Measurements from ENCODE around the gene ADGRF3. TPM values are rescaled to one million over a fixed set of nuclear protein-coding genes. Genes with fewer than 3 reads are reported as not detected.

The ADGRF3 gene
- total RNA-seq, 4 donors from 2014 or later, result under 0.01 TPM; not detected in 3

- no peaks in the 10 kb centered on the region for H3K4me1 ChIP-seq
- H3K27me3 ChIP-seq, result no peaks in the 10 kb centered on the region
- DNase-seq (ENCODE audit: low spot score in 2 of 2), result no peak
- TF ChIP-seq EP300 (IDR thresholded peaks at IDR 0.05) (no peak), CTCF (IDR thresholded peaks at IDR 0.05) (no peak), POLR2A (IDR thresholded peaks at IDR 0.05) (no peak)
- peaks cover 0 to 21% (median 0%) of the 10 kb centered on the region in 3 donors for H3K36me3 ChIP-seq
- H3K4me3 ChIP-seq, result no peak overlapping the region
- no peaks in the 10 kb centered on the region for H3K9me3 ChIP-seq
- H3K27ac ChIP-seq, result no peak overlapping the region
- 93 to 97% methylated on average over 4 of the region's 4 CpGs for WGBS, 2 donors
Observed at GRCh38 chr2:26364669-26365068, 18.1 kb upstream of the ADGRF3 start.

- H3K9me3 ChIP-seq, result no peaks in the 10 kb centered on the region
- TF ChIP-seq POLR2A (IDR thresholded peaks at IDR 0.05), result no peak
- no peak for TF ChIP-seq CTCF (IDR thresholded peaks at IDR 0.05)
- TF ChIP-seq EP300 (IDR thresholded peaks at IDR 0.05), result no peak
- no peaks in the 10 kb centered on the region for H3K27me3 ChIP-seq
- 75 to 90% methylated on average over 3 of the region's 3 CpGs for WGBS, 2 donors
- DNase-seq (ENCODE audit: low spot score in 2 of 2), result no peak
- no peaks in the 10 kb centered on the region for H3K4me1 ChIP-seq
- peaks cover 0 to 21% (median 0%) of the 10 kb centered on the region in 3 donors for H3K36me3 ChIP-seq
- no peak overlapping the region for H3K27ac ChIP-seq
- H3K4me3 ChIP-seq, result no peak overlapping the region
Observed at GRCh38 chr2:26363958-26364357, 17.4 kb upstream of the ADGRF3 start.

GRCh38 chr2:26363323-26363722 is 16.7 kb upstream of the ADGRF3 start:
- TF ChIP-seq CTCF (IDR thresholded peaks at IDR 0.05) (no peak), EP300 (IDR thresholded peaks at IDR 0.05) (no peak), POLR2A (IDR thresholded peaks at IDR 0.05) (no peak)
- Histone ChIP-seq H3K4me3 (no peak overlapping the region), H3K27me3 (no peaks in the 10 kb centered on the region), H3K36me3 (peaks cover 0 to 21% (median 0%) of the 10 kb centered on the region in 3 donors), H3K9me3 (no peaks in the 10 kb centered on the region), H3K27ac (no peak overlapping the region), H3K4me1 (no peaks in the 10 kb centered on the region)
- 76 to 82% methylated on average over 4 of the region's 4 CpGs for WGBS, 2 donors
- no peak for DNase-seq (ENCODE audit: low spot score in 2 of 2)

- Histone ChIP-seq H3K27ac (no peak overlapping the region), H3K4me1 (peaks cover 0 to 11% (median 0%) of the 10 kb centered on the region in 4 donors), H3K27me3 (no peaks in the 10 kb centered on the region), H3K4me3 (no peak overlapping the region), H3K36me3 (no peaks in the 10 kb centered on the region), H3K9me3 (no peaks in the 10 kb centered on the region)
- TF ChIP-seq EP300 (IDR thresholded peaks at IDR 0.05) (no peak), POLR2A (IDR thresholded peaks at IDR 0.05) (no peak), CTCF (IDR thresholded peaks at IDR 0.05) (no peak)
- DNase-seq (ENCODE audit: low spot score in 2 of 2), result no peak
- WGBS, 2 donors, result 93 to 95% methylated on average over 4 of the region's 4 CpGs
Observed at GRCh38 chr2:26359886-26360473, 13.4 kb upstream of the ADGRF3 start.

- TF ChIP-seq EP300 (IDR thresholded peaks at IDR 0.05) (no peak), CTCF (IDR thresholded peaks at IDR 0.05) (no peak), POLR2A (IDR thresholded peaks at IDR 0.05) (no peak)
- H3K36me3 ChIP-seq, result no peaks in the 10 kb centered on the region
- H3K9me3 ChIP-seq, result no peaks in the 10 kb centered on the region
- H3K27me3 ChIP-seq, result no peaks in the 10 kb centered on the region
- H3K4me3 ChIP-seq, result no peak overlapping the region
- DNase-seq (ENCODE audit: low spot score in 2 of 2), result no peak
- WGBS, 2 donors, result 84 to 89% methylated on average over 2 of the region's 2 CpGs
- H3K27ac ChIP-seq, result no peak overlapping the region
- H3K4me1 ChIP-seq, result peaks cover 0 to 11% (median 0%) of the 10 kb centered on the region in 4 donors
Observed at GRCh38 chr2:26356771-26357170, 10.2 kb upstream of the ADGRF3 start.
